H1 (cell line): ENCODE measurements around the gene PARK7. TPM values are rescaled to one million over a fixed set of nuclear protein-coding genes. Genes with fewer than 3 reads are reported as not detected.

Experiments
- BRCA1 ChIP-seq: IDR thresholded peaks from 2 replicates; pipeline ENCODE4 v1.6.1; 2012; ENCODE audit warnings: low read depth, low read length, improper control_type of control experiment
- polyA plus RNA-seq, 7 experiments: library from polyadenylated mRNA; depleted of rRNA in 3 of 7; stranded (reverse) in 5 of 7; unstranded in 2 of 7; fragments of >200 nt in 5 of 7; fragments of 200-250 nt in 2 of 7; gene quantifications; 1 replicate in 5 of 7; 2 replicates in 1 of 7; 4 replicates in 1 of 7; pipeline versions ENCODE4 v1.2.1 to v1.2.3, GENCODE V29; 2011 to 2013; ENCODE audit warnings: missing spikeins in 2 of 7, mixed read lengths in 2 of 7
- total RNA-seq: library from RNA; stranded (reverse); fragmentation: NEBNext Ultra II Directional; extraction: Animal tissue kit (Norgen Biotek cat#: 25700); gene quantifications from 2 replicates; pipeline ENCODE4 v1.2.1, GENCODE V29; 2021

PARK7 gene
- total and polyA plus RNA-seq, 2 of the 8 experiments (the other 6 are each of a cell fraction or from before 2014, with no cell fraction given) = 206 to 383 TPM

DNA sequence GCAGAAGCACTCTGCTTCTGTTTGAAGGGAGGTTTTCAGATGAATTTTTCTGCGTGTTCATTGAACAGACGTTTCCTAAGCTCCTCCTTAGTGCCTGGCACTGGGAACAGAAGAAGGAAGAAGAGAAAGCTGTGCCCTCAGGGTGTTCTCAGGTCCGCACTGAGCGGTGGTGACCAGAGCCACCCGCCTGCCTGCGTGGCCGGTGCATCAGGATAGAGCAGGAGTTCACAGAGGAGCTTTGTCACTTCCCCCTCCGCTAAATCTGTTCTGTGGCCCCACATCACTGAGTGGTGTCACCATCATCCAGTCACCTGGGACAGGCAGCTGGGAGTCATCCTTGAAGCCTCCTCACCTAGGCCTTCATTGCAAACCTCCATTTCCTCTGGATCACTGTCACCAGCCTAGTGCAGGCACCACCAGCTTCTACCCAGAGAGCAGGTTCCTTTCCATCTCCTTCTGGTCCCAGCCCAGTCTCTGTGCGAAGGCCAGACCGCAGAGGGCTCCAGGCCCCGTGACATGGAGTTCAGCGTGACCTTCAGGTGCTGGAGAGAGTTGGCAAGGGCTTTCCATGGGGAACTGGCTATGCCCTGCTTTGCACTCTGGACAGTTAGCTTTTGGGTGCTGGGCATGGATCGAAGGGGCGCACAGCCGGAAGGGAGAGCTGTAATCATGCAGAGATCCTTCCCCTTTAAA lies 21.7 kb downstream of the PARK7 start (continued):
- no peak for TF ChIP-seq BRCA1
